GM04504 (cell line): ENCODE measurements around the gene LRRC10B.

Experiments used
- DNase-seq: peaks from one replicate; pipeline ENCODE4 v3.0.0-alpha.2; 2012; ENCODE audit warnings: low read depth

The LRRC10B gene

GRCh38 chr11:61531044-61531443, 22.5 kb downstream of the LRRC10B start:
- no peak for DNase-seq

DNA sequence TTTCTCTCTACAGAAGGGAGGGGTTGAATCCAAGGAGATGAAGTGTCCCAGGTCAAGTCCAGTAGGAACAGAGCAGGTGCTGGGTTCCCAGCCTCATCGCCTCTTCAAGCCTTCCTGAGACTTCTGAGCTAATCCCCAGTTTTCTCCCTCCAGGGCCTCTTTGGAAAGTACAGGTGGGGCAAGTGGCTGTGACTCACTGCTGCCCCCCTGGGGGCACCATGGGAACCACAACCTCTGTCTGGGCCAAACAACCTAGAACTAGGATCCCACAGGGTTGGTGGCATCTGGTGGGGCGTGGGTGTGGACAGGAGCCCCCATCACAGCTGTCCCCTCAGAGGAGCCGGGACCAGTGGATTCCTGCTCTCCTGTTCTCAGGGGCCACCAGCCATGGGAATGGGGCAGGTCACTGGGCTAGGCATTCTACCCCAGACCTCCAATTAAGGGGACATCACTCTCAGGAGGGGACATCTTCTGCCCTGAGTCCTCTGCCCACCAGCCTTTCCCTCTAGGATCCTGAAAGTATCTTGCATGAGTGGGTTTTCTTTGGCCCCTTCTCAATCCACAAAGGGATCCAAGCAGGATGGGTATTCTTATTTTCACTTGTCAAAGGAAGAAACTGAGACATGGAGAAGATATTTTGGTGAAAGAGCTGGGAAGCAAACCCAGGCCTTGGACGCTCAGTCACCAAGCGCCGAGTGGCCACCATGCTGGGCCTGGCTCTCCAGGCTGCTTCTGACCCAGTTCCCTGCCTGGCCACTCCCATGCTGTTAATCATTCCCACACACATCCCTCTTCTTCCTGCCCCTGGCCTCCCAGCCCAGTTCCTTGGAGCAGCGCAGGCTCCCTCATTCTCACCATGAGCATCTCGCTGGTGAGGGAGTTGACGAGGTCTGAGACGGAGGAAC, 23.8 kb downstream of the LRRC10B start:
- no peak for DNase-seq

GRCh38 chr11:61533039-61533375, 24.5 kb downstream of the LRRC10B start:
- no peak for DNase-seq

GRCh38 chr11:61533401-61533800, 24.9 kb downstream of the LRRC10B start:
- no peak for DNase-seq

- DNase-seq = no peak
Observed at GRCh38 chr11:61534025-61534932, 25.7 kb downstream of the LRRC10B start.

DNA sequence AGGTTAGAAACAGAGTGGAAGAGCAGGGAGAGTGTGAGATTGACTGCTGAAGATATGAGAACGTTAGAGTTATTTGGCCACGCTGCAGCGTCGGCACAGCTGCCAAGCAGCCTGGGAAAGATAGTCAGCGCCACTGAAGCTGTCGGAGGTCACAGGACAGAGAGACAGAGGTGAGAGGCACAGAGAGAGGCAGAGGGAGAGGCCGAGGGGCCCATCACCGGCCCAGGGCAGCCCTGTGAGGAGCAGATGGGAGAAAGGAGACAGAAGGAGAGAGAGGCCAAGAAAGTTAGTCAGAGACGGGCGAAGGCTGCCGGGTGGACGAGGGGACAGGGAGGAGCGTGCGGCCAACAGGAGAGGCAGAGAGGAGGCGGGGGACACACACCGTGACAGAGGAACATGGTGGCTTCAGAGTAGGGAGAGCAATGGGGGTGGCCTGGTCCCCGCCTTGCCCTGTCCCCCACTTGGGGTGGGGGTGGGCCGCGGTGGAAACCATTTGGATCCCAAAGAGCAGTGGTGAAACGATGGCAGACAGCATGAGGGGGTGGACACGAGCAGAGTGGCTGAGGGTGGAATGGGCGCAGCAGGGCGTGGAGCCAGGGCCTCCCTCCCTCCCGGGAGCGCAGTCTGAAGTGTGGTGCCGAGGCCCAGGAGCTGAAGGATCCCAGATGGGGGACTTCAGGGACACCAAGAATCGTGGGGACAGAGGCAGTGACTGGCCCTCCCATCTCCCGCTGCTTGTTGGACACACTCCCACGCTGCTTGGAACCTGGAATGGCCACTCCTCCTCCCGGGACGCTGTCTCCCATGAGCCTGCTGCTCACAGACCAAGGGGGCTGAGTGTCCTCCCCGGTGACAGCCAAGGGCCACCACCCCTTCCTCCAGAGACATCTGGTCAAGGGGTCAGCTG, 26.6 kb downstream of the LRRC10B start:
- no peak for DNase-seq

DNA sequence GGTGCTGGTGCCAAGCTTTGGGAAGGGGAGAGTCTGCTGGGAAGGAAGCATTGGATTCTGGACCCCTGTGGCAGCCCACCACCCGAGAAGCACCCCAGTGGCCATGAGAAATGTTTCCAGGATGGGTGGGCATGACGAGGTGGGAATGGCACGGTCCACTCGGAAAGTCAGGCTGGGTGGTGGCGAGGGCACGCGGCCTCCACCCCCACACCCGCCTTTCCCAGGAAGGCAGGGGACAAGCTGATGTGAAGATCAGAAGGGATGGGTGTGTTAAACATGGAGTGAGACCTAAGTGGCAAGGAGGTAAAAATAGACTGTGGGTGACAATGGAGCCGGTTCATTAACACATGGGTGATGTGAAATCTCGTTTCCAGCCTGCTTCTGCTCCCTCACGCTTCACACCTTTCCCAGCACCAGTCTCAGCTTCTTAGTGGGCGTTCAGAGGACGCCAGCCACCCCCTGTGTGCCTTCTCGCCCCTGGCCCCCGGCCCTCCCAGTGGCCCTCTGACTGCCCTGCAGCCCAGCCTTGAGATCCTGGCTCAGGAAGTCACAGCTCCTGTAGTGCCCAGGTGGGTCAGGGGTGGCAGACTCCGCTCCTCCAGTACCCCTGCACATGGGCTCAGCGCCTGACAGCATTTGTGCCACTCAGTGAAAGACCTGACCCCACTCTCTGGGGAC, 27.6 kb downstream of the LRRC10B start:
- DNase-seq = no peak

- no peak for DNase-seq
Observed at GRCh38 chr11:61536676-61537270, 28.2 kb downstream of the LRRC10B start.

- no peak for DNase-seq
Observed at GRCh38 chr11:61537326-61537725, 28.8 kb downstream of the LRRC10B start.

DNA sequence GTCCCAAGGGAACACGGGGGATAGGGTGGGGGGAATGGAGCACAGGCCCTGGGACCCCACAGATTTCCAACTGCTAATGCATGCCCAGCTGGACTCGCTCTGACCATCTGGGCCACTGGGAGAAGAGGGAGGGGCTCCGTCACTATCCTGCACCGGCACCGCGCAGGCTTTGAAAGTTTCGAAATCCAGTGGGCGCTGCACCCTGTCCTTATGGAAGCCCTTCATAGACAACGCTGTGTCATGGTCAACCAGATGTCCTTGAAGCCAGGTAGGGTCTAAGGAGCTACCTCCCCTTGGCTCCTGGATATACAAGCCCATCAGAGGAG, 30.1 kb downstream of the LRRC10B start:
- DNase-seq = no peak

GRCh38 chr11:61539006-61539405, 30.5 kb downstream of the LRRC10B start:
- DNase-seq = no peak

- no peak for DNase-seq
Observed at GRCh38 chr11:61539831-61540357, 31.3 kb downstream of the LRRC10B start.

GRCh38 chr11:61540528-61540927, 32.0 kb downstream of the LRRC10B start:
- DNase-seq = no peak

DNA sequence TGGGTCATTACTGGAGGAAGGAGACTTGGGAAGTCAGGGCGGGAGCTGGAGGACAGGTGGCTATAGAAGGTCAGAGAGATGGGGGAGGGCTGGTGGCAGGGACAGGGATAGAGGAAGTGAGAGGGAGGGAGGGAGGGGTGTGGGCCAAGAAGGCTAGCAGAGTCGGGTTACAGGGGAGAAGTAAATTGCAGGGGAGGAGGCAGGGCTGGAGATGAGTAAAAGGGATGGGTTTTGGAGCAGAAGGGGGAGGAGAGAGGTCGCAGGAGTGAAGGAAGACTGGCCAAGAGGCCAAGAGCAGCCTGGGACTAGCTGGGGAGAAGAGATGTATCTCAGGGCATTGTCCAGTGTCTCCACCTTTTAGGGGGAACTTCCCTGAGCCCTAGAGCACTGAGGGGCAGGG, 33.0 kb downstream of the LRRC10B start:
- peak; percentile 19 for DNase-seq

- DNase-seq = no peak
Observed at GRCh38 chr11:61542024-61542461, 33.5 kb downstream of the LRRC10B start.

- no peak for DNase-seq
Observed at GRCh38 chr11:61542705-61543104, 34.2 kb downstream of the LRRC10B start.

GRCh38 chr11:61543606-61544306, 35.2 kb downstream of the LRRC10B start:
- DNase-seq = no peak

- no peak for DNase-seq
Observed at GRCh38 chr11:61544466-61544865, 35.9 kb downstream of the LRRC10B start.

GRCh38 chr11:61545341-61545740, 36.8 kb downstream of the LRRC10B start:
- DNase-seq = no peak

DNA sequence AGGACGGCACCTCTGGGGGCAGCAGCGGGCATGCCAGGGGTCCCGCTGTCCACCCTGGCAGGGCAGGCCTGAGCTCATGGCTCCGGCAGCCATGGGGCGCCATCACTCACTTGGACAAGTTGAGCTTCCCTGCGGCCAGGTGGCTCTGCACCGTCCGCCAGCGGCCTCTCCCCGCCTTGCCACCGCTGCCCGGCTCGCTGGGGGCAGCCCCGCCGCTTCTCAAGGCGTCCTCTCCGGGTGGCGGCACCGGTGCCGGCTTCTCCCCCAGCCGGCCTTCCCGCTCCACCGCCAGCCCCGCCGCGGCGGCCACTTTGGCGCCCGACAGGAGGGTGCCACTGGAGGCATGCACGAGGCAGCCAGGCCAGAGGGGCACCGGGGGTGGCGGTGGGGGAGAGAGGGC, 37.4 kb downstream of the LRRC10B start:
- DNase-seq = no peak
